ENCODE results near the gene MEIS3. TPM values are rescaled to one million over a fixed set of nuclear protein-coding genes. Genes with fewer than 3 reads are reported as not detected.

Gene MEIS3
- total and polyA plus RNA-seq, 4 donors: 0.75 to 19.6 (median 5.8) TPM

Other genes starting within 250 kb of the MEIS3 start
- gene BBC3, start 188.3 kb downstream of the MEIS3 start, total RNA-seq: 1 to 10 TPM; 8.0 to 8.6 TPM
- gene BBC3, start 188.3 kb downstream of the MEIS3 start, polyA plus RNA-seq: 1 to 10 TPM; 6.1 TPM
- 10 to 100 TPM; 43.4 to 43.8 TPM for gene CCDC9, start 163.0 kb downstream of the MEIS3 start, total RNA-seq
- gene CCDC9, start 163.0 kb downstream of the MEIS3 start, polyA plus RNA-seq: 10 to 100 TPM; 20.7 to 35.8 TPM
- gene INAFM1, start 144.6 kb downstream of the MEIS3 start, total RNA-seq: 10 to 100 TPM; 26.2 to 48.0 TPM
- gene INAFM1, start 144.6 kb downstream of the MEIS3 start, polyA plus RNA-seq: 10 to 100 TPM in 1 of 2 donors, 1 to 10 TPM in 1; 5.4 to 81.7 TPM
- 10 to 100 TPM; 38.7 to 52.7 TPM for gene C5AR1, start 109.7 kb downstream of the MEIS3 start, total RNA-seq
- 10 to 100 TPM in 1 of 2 donors, 1 to 10 TPM in 1; 7.9 to 12.5 TPM for gene C5AR1, start 109.7 kb downstream of the MEIS3 start, polyA plus RNA-seq
- 10 to 100 TPM in 1 of 2 donors, 1 to 10 TPM in 1; 8.0 to 13.6 TPM for gene C5AR2, start 87.4 kb downstream of the MEIS3 start, total RNA-seq
- gene C5AR2, start 87.4 kb downstream of the MEIS3 start, polyA plus RNA-seq: under 1 TPM; 0.20 to 0.38 TPM
- gene DHX34, start 70.2 kb downstream of the MEIS3 start, total RNA-seq: 10 to 100 TPM in 1 of 2 donors, 1 to 10 TPM in 1; 8.9 to 14.6 TPM
- 10 to 100 TPM in 1 of 2 donors, 1 to 10 TPM in 1; 1.5 to 10.3 TPM for gene DHX34, start 70.2 kb downstream of the MEIS3 start, polyA plus RNA-seq
- under 1 TPM; 0.23 to 0.72 TPM for gene SLC8A2, start 52.4 kb upstream of the MEIS3 start, total RNA-seq
- not detected for gene SLC8A2, start 52.4 kb upstream of the MEIS3 start, polyA plus RNA-seq
- 1 to 10 TPM; 3.0 to 4.3 TPM for gene KPTN, start 64.7 kb upstream of the MEIS3 start, total RNA-seq
- 10 to 100 TPM; 12.3 to 24.8 TPM for gene KPTN, start 64.7 kb upstream of the MEIS3 start, polyA plus RNA-seq
- 10 to 100 TPM; 63.5 to 79.8 TPM for gene NAPA, start 95.5 kb upstream of the MEIS3 start, total RNA-seq
- 10 to 100 TPM; 61.7 to 94.0 TPM for gene NAPA, start 95.5 kb upstream of the MEIS3 start, polyA plus RNA-seq
- gene ZNF541, start 153.6 kb upstream of the MEIS3 start, total RNA-seq: under 1 TPM; 0.13 to 0.30 TPM
- under 1 TPM in 1 of 2 donors, not detected in 1; 0.38 TPM for gene ZNF541, start 153.6 kb upstream of the MEIS3 start, polyA plus RNA-seq
- gene BICRA, start 189.6 kb upstream of the MEIS3 start, total RNA-seq: 10 to 100 TPM; 12.3 to 17.9 TPM
- 10 to 100 TPM in 1 of 2 donors, under 1 TPM in 1; 0.88 to 12.3 TPM for gene BICRA, start 189.6 kb upstream of the MEIS3 start, polyA plus RNA-seq